NCI-H2196 (cell line): ENCODE results near the gene DHTKD1.
"Not testable (repeated sequence)": the region's sequence is repeated elsewhere in the genome, so short reads cannot be mapped to it uniquely, and the experiment has no call there.

ENCODE experiments used
- DNase-seq: peaks from one replicate; lab custom pipeline; 2025; ENCODE audit not compliant: unreplicated experiment; lab: John Stamatoyannopoulos, UW

The DHTKD1 gene

GRCh38 chr10:12135631-12136030 is 66.9 kb downstream of the DHTKD1 start:
- DNase-seq, result no peak

DNA sequence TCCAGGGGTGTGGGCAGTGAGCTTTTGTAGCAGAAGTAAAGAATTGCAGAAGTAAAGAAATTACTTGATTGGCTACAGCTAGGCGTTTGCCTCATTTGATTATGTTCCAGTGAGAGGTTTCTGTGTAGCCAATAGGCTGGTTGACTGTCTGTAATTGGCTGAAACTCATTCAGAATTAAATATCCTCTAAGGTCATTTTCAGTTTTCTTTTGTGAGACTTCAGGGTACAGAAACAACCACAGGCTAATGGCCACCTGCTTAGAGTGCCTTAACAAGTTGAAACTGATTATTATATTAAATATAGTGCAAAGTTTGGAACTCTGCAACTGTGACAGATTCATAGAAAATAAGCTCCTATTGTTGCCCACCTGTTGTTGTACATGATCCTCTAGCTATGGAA is 71.3 kb downstream of the DHTKD1 start:
- no peak for DNase-seq

DNA sequence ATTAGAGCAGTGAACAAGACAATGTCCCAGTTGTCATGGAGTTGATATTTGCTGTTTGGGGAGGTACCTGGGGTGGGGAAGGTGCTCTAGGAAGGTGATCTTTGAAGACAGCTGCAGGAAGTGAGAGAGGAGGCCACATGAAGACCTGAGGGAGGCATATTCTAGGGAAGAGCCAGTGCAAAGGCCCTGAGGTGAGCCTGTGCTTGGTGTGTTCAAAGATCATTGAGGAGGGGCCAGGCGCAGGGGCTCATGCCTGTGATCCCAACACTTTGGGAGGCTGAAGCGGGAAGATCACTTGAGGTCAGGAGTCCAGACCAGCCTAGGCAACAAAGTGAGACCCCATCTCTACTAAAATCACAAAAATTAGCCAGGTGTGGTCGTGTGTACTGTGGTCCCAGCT is 75.8 kb downstream of the DHTKD1 start:
- DNase-seq, result no peak

DNA sequence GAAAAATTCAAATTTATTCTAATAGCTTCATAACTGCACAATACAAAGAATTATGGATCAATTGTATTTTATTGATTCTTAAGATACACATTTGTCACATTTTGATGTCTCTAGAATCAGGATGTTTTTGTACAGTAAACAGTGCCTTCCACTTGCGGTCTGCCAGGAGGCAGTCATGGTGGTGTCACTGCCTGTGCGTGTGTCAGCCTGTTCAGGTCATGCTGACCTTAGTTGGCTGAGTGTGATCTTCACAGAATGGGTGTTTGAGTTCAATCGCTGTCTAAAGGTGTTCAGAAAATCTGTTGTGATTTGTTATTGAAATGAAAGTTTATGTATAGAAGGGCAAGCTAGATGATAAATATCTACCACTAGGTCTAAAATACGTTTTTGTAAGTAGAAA is 81.4 kb downstream of the DHTKD1 start:
- DNase-seq, result no peak

- DNase-seq, result no peak
Measured at GRCh38 chr10:12154516-12154915, 85.8 kb downstream of the DHTKD1 start.

DNA sequence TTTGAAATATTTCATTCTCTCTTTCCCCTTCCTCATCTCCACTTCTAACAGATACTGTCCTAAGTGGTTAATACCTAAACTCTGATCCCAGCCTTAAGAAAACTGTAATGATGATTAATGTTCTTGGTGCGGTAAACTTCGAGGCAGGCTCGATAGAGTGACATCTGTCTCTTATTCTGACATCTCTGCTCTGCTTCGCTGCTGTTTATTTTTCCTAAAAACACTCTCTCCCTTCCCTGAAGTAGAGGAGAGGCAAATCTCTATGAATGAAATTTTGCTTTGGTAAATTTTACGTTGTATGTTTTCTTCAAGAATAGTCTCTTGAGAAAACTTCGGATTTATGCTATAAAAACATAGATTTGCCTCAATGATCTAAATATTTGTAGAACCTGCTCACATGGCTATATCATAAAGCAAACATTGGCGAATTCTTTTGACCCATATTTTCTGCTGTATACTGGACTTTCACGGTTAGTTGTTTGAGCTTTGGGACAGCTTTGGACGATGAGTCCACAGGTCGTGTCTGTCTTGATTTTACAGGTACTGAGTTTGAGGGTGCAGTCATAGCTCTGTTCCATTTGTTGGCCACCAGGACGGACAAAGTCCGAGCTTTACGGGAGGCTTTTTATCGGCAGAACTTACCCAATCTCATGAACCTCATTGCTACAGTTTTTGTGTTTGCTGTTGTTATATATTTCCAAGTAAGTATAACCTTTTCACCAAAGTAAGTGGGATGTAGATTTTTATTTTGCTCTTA is 87.8 kb downstream of the DHTKD1 start:
- no peak for DNase-seq

DNA sequence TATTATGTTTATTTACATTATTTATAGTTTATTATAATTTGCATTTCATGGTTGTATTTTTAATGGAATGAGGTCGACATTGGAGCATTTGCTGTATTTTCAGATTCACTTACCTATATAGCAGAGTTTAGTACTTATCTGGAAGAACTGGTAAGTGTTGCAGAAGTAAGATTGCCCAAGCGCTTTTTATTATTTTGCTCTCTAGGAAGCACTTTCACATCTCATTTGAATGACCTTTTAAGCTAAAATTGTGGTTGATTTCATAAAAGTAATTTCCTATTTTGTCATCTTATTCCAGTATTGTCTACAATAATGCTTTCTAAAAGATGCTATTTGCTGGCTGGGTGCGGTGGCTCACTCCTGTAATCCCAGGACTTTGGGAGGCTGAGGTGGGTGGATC is 89.4 kb downstream of the DHTKD1 start:
- DNase-seq, result no peak

GRCh38 chr10:12160664-12161063 is 91.9 kb downstream of the DHTKD1 start:
- DNase-seq, result no peak

DNA sequence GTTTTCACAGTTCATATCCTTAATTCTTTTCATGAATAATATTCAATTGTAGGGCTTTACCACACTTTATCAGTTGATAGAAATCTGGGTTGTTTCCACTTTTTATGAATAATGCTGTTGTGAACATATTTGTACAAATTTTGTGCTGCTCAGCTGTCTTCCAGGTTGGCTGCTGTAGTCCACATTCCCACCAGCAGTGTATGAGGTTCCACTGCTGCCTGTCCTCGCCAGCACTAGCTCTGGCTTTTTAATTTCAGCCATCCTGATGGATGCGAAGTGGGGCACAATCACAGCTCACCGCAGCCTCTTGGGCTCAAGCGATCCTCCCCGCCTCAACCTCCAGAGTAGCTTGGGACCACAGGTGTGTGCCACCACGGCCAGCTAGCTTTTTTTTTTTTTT is 94.2 kb downstream of the DHTKD1 start:
- DNase-seq, result no peak

GRCh38 chr10:12164085-12164484 is 95.3 kb downstream of the DHTKD1 start:
- DNase-seq, result no peak

GRCh38 chr10:12165036-12165435 is 96.3 kb downstream of the DHTKD1 start:
- DNase-seq, result no peak

GRCh38 chr10:12165999-12166775 is 97.4 kb downstream of the DHTKD1 start:
- no peak for DNase-seq

- DNase-seq, result not testable (repeated sequence)
Measured at GRCh38 chr10:12171512-12171911, 102.8 kb downstream of the DHTKD1 start.
